A673 (cell line): ENCODE results near the gene CCDC27.

Experiments
- EZH2 ChIP-seq: fragments of 200-600 bp; sonication (generic); IDR thresholded peaks from 2 replicates; pipeline ENCODE4 v1.6.1; 2017; ENCODE audit warnings: borderline replicate concordance, low read depth, mild to moderate bottlenecking, mixed read lengths, antibody characterized with exemption, low read length; ENCODE audit not compliant: poor library complexity, severe bottlenecking
- TF ChIP-seq, protein P1 (sequence below): fragments of 300-800, 200-600 bp; sonication (generic); conservative IDR thresholded peaks from 2 replicates; pipeline ENCODE4 v1.5.1; 2017; ENCODE audit warnings: low read depth, mild to moderate bottlenecking, antibody characterized with exemption, low read length, moderate library complexity, mixed read lengths

DNA sequence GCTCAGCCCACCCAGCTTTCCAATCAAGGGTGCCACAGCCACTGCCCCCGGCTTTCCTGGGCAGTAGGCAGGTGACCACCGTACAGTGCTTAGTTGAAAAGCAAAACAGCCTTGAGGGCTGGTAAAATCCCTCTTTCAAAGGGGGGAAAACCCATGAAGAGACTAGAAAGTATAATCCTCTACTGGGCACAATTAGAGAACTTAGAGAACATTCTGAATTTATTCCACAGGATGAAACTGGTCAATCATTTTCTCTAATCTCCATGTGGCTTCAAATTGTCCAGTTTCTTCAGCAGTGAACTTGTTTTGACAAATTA is 59.3 kb downstream of the CCDC27 start:
- TF ChIP-seq, protein P1, sequence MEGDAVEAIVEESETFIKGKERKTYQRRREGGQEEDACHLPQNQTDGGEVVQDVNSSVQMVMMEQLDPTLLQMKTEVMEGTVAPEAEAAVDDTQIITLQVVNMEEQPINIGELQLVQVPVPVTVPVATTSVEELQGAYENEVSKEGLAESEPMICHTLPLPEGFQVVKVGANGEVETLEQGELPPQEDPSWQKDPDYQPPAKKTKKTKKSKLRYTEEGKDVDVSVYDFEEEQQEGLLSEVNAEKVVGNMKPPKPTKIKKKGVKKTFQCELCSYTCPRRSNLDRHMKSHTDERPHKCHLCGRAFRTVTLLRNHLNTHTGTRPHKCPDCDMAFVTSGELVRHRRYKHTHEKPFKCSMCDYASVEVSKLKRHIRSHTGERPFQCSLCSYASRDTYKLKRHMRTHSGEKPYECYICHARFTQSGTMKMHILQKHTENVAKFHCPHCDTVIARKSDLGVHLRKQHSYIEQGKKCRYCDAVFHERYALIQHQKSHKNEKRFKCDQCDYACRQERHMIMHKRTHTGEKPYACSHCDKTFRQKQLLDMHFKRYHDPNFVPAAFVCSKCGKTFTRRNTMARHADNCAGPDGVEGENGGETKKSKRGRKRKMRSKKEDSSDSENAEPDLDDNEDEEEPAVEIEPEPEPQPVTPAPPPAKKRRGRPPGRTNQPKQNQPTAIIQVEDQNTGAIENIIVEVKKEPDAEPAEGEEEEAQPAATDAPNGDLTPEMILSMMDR = no peak
- TF ChIP-seq EZH2 = no peak
